SU-DHL-6 (cell line): ENCODE results near the gene EPHA8.

Experiments
- H2AFZ ChIP-seq: fragments of 200-600 bp; sonication (generic); 2 replicates; pipeline ENCODE4 v1.6.1; 2014; ENCODE audit warnings: low read depth, mild to moderate bottlenecking, moderate library complexity, mixed read lengths, antibody characterized with exemption, low read length; ENCODE audit not compliant: severe bottlenecking
- H3F3A ChIP-seq: fragments of 200-600 bp; shearing (Covaris generic); 2 replicates; pipeline ENCODE4 v1.6.0; 2016; ENCODE audit warnings: antibody characterized with exemption, mild to moderate bottlenecking; ENCODE audit not compliant: insufficient read depth
- H3K27ac ChIP-seq: fragments of 200-600 bp; sonication (generic); 2 replicates; pipeline ENCODE4 v1.5.1; 2016; ENCODE audit warnings: low read depth, mild to moderate bottlenecking, low read length, moderate library complexity, mixed read lengths
- H3K27me3 ChIP-seq: fragments of 200-600 bp; sonication (generic), shearing (Covaris generic); 2 replicates; pipeline ENCODE4 v1.6.0; 2014; ENCODE audit warnings: mild to moderate bottlenecking, low read length
- H3K36me3 ChIP-seq: fragments of 200-600 bp; sonication (generic); 2 replicates; pipeline ENCODE4 v1.6.1; 2014; ENCODE audit warnings: mild to moderate bottlenecking, low read length, mixed read lengths
- H3K4me2 ChIP-seq: fragments of 300-600, 200-600 bp; shearing (Covaris generic), sonication (generic); 2 replicates; pipeline ENCODE4 v1.6.0; 2014; ENCODE audit warnings: low read length, low read depth, mild to moderate bottlenecking; ENCODE audit not compliant: poor library complexity, severe bottlenecking
- H3K4me3 ChIP-seq: fragments of 200-600 bp; sonication (generic); 2 replicates; pipeline ENCODE4 v1.5.1; 2014; ENCODE audit warnings: antibody characterized with exemption, low read length, mild to moderate bottlenecking, mixed read lengths; ENCODE audit not compliant: insufficient read depth, poor library complexity, severe bottlenecking
- H3K79me2 ChIP-seq: fragments of 200-600 bp; sonication (generic); 2 replicates; pipeline ENCODE4 v1.6.1; 2014; ENCODE audit warnings: mild to moderate bottlenecking, low read length, moderate library complexity; ENCODE audit not compliant: insufficient read depth
- H3K9ac ChIP-seq: fragments of 200-600 bp; sonication (generic); 2 replicates; pipeline ENCODE4 v1.7.0; 2014; ENCODE audit warnings: mild to moderate bottlenecking, low read length
- H3K9me2 ChIP-seq: fragments of 200-600 bp; sonication (generic); replicated peaks from 2 replicates; pipeline ENCODE4 v1.6.1; 2014; ENCODE audit warnings: low read length; ENCODE audit not compliant: insufficient read depth
- H3K9me3 ChIP-seq: fragments of 200-600 bp; sonication (generic); 2 replicates; pipeline ENCODE4 v1.6.1; 2014; ENCODE audit warnings: low read length, mixed read lengths; ENCODE audit not compliant: insufficient read depth
- H4K20me1 ChIP-seq: fragments of 200-600 bp; sonication (generic); 2 replicates; pipeline ENCODE4 v1.6.1; 2014; ENCODE audit warnings: low read depth, mild to moderate bottlenecking, antibody characterized with exemption, low read length, moderate library complexity, mixed read lengths
- CTCF ChIP-seq: fragments of 200-600 bp; sonication (generic); IDR thresholded peaks from one replicate; pipeline ENCODE4 v1.5.1; 2017; ENCODE audit warnings: antibody characterized with exemption, mild to moderate bottlenecking, low read length, moderate library complexity; ENCODE audit not compliant: insufficient read depth, poor library complexity, severe bottlenecking
- EZH2phosphoT487 ChIP-seq: fragments of 200-600 bp; sonication (generic), shearing (Covaris generic); conservative IDR thresholded peaks from 2 replicates; pipeline ENCODE4 v1.6.1; 2018; ENCODE audit warnings: mild to moderate bottlenecking, antibody characterized with exemption, low read length, moderate library complexity, mixed read lengths

EPHA8 gene

GRCh38 chr1:22545141-22545540 is 18.1 kb upstream of the EPHA8 start:
- Histone ChIP-seq H3K36me3 (no peaks in the 10 kb centered on the region), H4K20me1 (no peaks in the 10 kb centered on the region), H3F3A (no peaks in the 10 kb centered on the region), H3K4me2 (no peak overlapping the region), H3K9me3 (no peaks in the 10 kb centered on the region), H2AFZ (no peak overlapping the region), H3K9me2 (no peaks in the 10 kb centered on the region), H3K4me3 (no peak overlapping the region), H3K79me2 (no peaks in the 10 kb centered on the region), H3K9ac (no peak overlapping the region), H3K27ac (no peak overlapping the region), H3K27me3 (no peaks in the 10 kb centered on the region)
- no peak for TF ChIP-seq CTCF
- TF ChIP-seq EZH2phosphoT487 = no peak

- Histone ChIP-seq H3K79me2 (no peaks in the 10 kb centered on the region), H3K27me3 (no peaks in the 10 kb centered on the region; the same call in 1 of the 2 replicates), H3K36me3 (no peaks in the 10 kb centered on the region), H2AFZ (no peak overlapping the region), H3F3A (no peaks in the 10 kb centered on the region), H3K9ac (no peak overlapping the region), H3K27ac (no peak overlapping the region), H3K4me2 (no peak overlapping the region), H3K9me2 (no peaks in the 10 kb centered on the region), H3K4me3 (no peak overlapping the region), H3K9me3 (no peaks in the 10 kb centered on the region), H4K20me1 (no peaks in the 10 kb centered on the region)
- TF ChIP-seq CTCF (no peak), EZH2phosphoT487 (no peak)
Measured at GRCh38 chr1:22547186-22547817, 16.0 kb upstream of the EPHA8 start.

- no peaks in the 10 kb centered on the region for H4K20me1 ChIP-seq
- H3K4me3 ChIP-seq = no peak overlapping the region
- H2AFZ ChIP-seq = no peak overlapping the region
- no peaks in the 10 kb centered on the region for H3K9me3 ChIP-seq
- H3K27me3 ChIP-seq = no peaks in the 10 kb centered on the region; the same call in 1 of the 2 replicates
- no peaks in the 10 kb centered on the region for H3F3A ChIP-seq
- no peak overlapping the region for H3K9ac ChIP-seq
- H3K36me3 ChIP-seq = no peaks in the 10 kb centered on the region
- H3K9me2 ChIP-seq = no peaks in the 10 kb centered on the region
- H3K4me2 ChIP-seq = no peak overlapping the region
- no peak overlapping the region for H3K27ac ChIP-seq
- H3K79me2 ChIP-seq = no peaks in the 10 kb centered on the region
- no peak for TF ChIP-seq EZH2phosphoT487
Measured at GRCh38 chr1:22547818-22548462, 15.3 kb upstream of the EPHA8 start.

- no peaks in the 10 kb centered on the region for H3K79me2 ChIP-seq
- no peaks in the 10 kb centered on the region for H3K9me2 ChIP-seq
- no peaks in the 10 kb centered on the region for H3F3A ChIP-seq
- H3K4me3 ChIP-seq = no peak overlapping the region
- no peak overlapping the region for H3K27ac ChIP-seq
- H3K27me3 ChIP-seq = no peaks in the 10 kb centered on the region; the same call in 1 of the 2 replicates
- H3K36me3 ChIP-seq = no peaks in the 10 kb centered on the region
- H3K9me3 ChIP-seq = no peaks in the 10 kb centered on the region
- TF ChIP-seq CTCF = no peak
- no peak overlapping the region for H2AFZ ChIP-seq
- no peaks in the 10 kb centered on the region for H4K20me1 ChIP-seq
- H3K4me2 ChIP-seq = no peak overlapping the region
- no peak overlapping the region for H3K9ac ChIP-seq
Measured at GRCh38 chr1:22550021-22550420, 13.3 kb upstream of the EPHA8 start.
